Heart left ventricle (tissue), 13 donors: Measurements from ENCODE around the gene ABLIM1.

Experiments used
- CTCF ChIP-seq, 12 donors: fragments of 200-600 bp; sonication (generic) in 4 of 12; IDR thresholded peaks; one replicate each; pipeline versions ENCODE4 v1.5.0 to v1.8.0; 2018 to 2022; ENCODE audit warnings: antibody characterized with exemption in 12 of 12, mild to moderate bottlenecking in 5 of 12
- POLR2A ChIP-seq, 2 donors: fragments of 450-650 bp; IDR thresholded peaks; one replicate each; pipeline ENCODE4 v1.6.1; 2017; ENCODE audit warnings: antibody characterized with exemption in 2 of 2, mild to moderate bottlenecking in 2 of 2, moderate library complexity in 2 of 2
- donor health status: ischemic (EF 13 %, LVEDD 7.1; RV severe dilation, severe dysfunction).
- donor health status: DM: no; HTN: yes; CAD: no.
- donor health status: DM: no; HTN: no; CAD: no.
- donor health status: ischemic (EF 25% LVEDD 6.9; RV normal size, moderate dysfunction).
- donor health status: ischemic (EF 25% LVEDD 5.7; RV mildly dilated, moderate dysfunction).
- donor health status: ischemic (EF 35%, LVEDD 5.7; RV mildly dilated, moderate dysfunction).
- donor health status: nonischemic (EF 11% LVEDD 7.7; RV severe dilation, severe dysfunction).
- donor health status: DM: yes; HTN: yes; CAD: no.
- donor health status: PGD.
- donor health status: ischemic (EF 29% LVEDD 5.4; RV normal size, mild dysfunction).
- donor health status: nonischemic (EF 23%, LVEDD 6.1; RV moderate dilation, normal function).

- TF ChIP-seq CTCF (IDR thresholded peaks at IDR 0.05) = no peak
- TF ChIP-seq POLR2A (IDR thresholded peaks at IDR 0.05) = no peak
Observed at GRCh38 chr10:114498413-114499111, 159.5 kb downstream of the ABLIM1 start.
